ENCODE data around the gene STK39.

DNA sequence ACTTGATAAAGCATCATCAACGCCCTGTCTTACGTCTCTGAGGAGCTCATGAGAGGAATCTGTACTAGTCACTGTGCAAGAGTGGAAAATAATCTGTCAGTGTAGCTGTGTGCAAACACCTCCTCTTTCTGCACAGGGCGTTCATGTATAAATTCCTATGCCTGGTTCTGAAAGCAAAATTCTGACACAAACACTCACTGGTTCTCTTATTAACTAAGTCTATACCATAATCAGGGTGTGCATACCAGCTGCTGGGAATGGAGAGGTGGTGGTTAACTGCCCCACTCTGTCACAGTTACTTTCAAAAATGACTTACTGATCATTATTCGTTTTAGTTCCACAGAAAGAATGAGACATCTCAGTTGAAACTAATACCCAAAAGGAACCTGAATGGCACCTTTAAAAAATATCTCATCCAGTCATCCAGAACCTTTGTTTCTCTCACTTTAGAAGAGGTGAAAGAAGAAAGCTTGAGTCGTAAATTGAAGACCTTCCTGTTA is 35.7 kb downstream of the STK39 start:
- TF ChIP-seq, protein P1, sequence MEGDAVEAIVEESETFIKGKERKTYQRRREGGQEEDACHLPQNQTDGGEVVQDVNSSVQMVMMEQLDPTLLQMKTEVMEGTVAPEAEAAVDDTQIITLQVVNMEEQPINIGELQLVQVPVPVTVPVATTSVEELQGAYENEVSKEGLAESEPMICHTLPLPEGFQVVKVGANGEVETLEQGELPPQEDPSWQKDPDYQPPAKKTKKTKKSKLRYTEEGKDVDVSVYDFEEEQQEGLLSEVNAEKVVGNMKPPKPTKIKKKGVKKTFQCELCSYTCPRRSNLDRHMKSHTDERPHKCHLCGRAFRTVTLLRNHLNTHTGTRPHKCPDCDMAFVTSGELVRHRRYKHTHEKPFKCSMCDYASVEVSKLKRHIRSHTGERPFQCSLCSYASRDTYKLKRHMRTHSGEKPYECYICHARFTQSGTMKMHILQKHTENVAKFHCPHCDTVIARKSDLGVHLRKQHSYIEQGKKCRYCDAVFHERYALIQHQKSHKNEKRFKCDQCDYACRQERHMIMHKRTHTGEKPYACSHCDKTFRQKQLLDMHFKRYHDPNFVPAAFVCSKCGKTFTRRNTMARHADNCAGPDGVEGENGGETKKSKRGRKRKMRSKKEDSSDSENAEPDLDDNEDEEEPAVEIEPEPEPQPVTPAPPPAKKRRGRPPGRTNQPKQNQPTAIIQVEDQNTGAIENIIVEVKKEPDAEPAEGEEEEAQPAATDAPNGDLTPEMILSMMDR (conservative IDR thresholded peaks at IDR 0.05; ENCODE audit: low read depth, low read length), result no peak
- no peak for TF ChIP-seq EZH2 (IDR thresholded peaks at IDR 0.05; ENCODE audit: borderline replicate concordance, low read depth, low read length, poor library complexity, severe bottlenecking)

Data from A673 (cell line).